Vagina (tissue), 2 donors: Measurements from ENCODE around the gene IFNGR2.

Experiments used
- POLR2A ChIP-seq, 2 donors: fragments of 450-650 bp; IDR thresholded peaks; one replicate each; pipeline ENCODE4 v1.6.1; 2017; ENCODE audit warnings: antibody characterized with exemption in 2 of 2, mild to moderate bottlenecking in 2 of 2, moderate library complexity in 2 of 2
- POLR2AphosphoS5 ChIP-seq, 2 donors: sonication (generic); formaldehyde crosslinking; IDR thresholded peaks; one replicate each; pipeline ENCODE4 v1.9.0; 2017; ENCODE audit warnings: antibody characterized with exemption in 2 of 2, mild to moderate bottlenecking in 2 of 2, low read depth in 1 of 2; ENCODE audit not compliant: insufficient read depth in 1 of 2

- no peak for TF ChIP-seq POLR2AphosphoS5 (IDR thresholded peaks at IDR 0.05; ENCODE audit: insufficient read depth in 1 of 2, low read depth in 1 of 2)
- TF ChIP-seq POLR2A (IDR thresholded peaks at IDR 0.05) = no peak
Observed at GRCh38 chr21:33419538-33420123, 16.4 kb downstream of the IFNGR2 start.
